GM19238 (cell line): ENCODE data around the gene SH3RF2.
"Not testable (repeated sequence)": the region's sequence is repeated elsewhere in the genome, so short reads cannot be mapped to it uniquely, and the experiment has no call there.

Source experiments
- DNase-seq: peaks from one replicate; pipeline ENCODE4 v3.0.0; 2011; ENCODE audit warnings: low spot score; ENCODE audit not compliant: insufficient read length

The SH3RF2 gene

GRCh38 chr5:146076455-146076854 lies 140.1 kb downstream of the SH3RF2 start:
- no peak for DNase-seq

- DNase-seq: no peak
Observed at GRCh38 chr5:146078566-146078965, 142.2 kb downstream of the SH3RF2 start.

- no peak for DNase-seq
Observed at GRCh38 chr5:146079695-146080373, 143.5 kb downstream of the SH3RF2 start.

- no peak for DNase-seq
Observed at GRCh38 chr5:146081556-146081955, 145.2 kb downstream of the SH3RF2 start.

GRCh38 chr5:146082798-146083197 lies 146.4 kb downstream of the SH3RF2 start:
- peak; percentile 23 for DNase-seq

- DNase-seq: no peak
Observed at GRCh38 chr5:146084376-146084775, 148.0 kb downstream of the SH3RF2 start.

GRCh38 chr5:146088098-146088497 lies 151.7 kb downstream of the SH3RF2 start:
- DNase-seq: no peak

- DNase-seq: no peak
Observed at GRCh38 chr5:146089287-146089686, 152.9 kb downstream of the SH3RF2 start.

- no peak for DNase-seq
Observed at GRCh38 chr5:146091881-146092280, 155.5 kb downstream of the SH3RF2 start.

- no peak for DNase-seq
Observed at GRCh38 chr5:146098047-146098446, 161.7 kb downstream of the SH3RF2 start.

GRCh38 chr5:146101646-146102045 lies 165.3 kb downstream of the SH3RF2 start:
- DNase-seq: no peak

- DNase-seq: no peak
Observed at GRCh38 chr5:146103594-146103993, 167.2 kb downstream of the SH3RF2 start.

GRCh38 chr5:146105477-146105876 lies 169.1 kb downstream of the SH3RF2 start, which contains the start of gene PLAC8L1:
Gene PLAC8L1, minus strand, starts transcription at chr5:146105577. Its CDS starts 1,266 bp downstream, at chr5:146104311.
- no peak for DNase-seq

- no peak for DNase-seq
Observed at GRCh38 chr5:146107901-146108300, 171.5 kb downstream of the SH3RF2 start.

GRCh38 chr5:146108870-146109269 lies 172.5 kb downstream of the SH3RF2 start:
- not testable (repeated sequence) for DNase-seq

GRCh38 chr5:146109379-146109778 lies 173.0 kb downstream of the SH3RF2 start:
- DNase-seq: no peak

- DNase-seq: no peak
Observed at GRCh38 chr5:146111409-146111808, 175.0 kb downstream of the SH3RF2 start.

- DNase-seq: no peak
Observed at GRCh38 chr5:146112476-146112875, 176.1 kb downstream of the SH3RF2 start.
